ENCODE data around the gene ARHGEF10L.

DNA sequence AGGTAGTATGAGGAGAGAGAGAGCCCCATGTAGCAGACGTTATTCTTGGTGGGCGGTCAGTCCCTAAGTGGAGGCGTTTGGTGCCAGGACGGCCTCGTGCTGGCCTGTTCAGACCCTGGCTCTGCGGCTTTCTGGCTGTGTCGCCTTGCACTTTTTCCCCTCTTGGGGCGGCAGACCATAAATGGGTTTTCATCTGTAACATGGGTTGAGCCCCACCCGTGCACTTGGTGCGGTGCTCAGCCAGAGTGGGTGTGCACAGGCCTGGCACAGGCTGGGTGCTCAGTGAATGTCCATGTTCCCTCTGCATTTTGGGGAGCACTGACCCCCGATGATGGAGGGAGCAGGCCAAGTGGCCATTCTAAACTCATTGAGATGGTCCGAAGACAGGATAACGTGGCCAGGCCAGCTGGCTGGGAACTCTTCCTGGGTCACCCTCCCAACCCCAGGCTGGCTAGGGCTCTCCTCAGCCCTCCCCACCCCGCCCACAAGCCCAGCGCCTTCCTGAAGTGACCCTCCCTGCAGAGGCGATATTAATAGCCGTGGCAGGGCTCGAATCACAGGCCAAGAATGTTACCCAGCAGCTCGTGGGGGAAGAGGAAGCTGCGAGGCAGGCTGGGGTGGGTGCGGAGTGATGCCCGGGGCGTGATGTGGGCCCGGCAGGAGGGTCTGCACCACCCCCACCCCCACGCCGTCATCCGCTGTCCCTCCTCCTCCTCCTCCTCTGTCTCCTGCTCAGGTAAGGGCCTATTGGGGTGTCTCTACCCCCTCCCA lies 78.5 kb downstream of the ARHGEF10L start:
- TF ChIP-seq, protein P1, sequence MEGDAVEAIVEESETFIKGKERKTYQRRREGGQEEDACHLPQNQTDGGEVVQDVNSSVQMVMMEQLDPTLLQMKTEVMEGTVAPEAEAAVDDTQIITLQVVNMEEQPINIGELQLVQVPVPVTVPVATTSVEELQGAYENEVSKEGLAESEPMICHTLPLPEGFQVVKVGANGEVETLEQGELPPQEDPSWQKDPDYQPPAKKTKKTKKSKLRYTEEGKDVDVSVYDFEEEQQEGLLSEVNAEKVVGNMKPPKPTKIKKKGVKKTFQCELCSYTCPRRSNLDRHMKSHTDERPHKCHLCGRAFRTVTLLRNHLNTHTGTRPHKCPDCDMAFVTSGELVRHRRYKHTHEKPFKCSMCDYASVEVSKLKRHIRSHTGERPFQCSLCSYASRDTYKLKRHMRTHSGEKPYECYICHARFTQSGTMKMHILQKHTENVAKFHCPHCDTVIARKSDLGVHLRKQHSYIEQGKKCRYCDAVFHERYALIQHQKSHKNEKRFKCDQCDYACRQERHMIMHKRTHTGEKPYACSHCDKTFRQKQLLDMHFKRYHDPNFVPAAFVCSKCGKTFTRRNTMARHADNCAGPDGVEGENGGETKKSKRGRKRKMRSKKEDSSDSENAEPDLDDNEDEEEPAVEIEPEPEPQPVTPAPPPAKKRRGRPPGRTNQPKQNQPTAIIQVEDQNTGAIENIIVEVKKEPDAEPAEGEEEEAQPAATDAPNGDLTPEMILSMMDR (IDR thresholded peaks at IDR 0.05), result no peak
- peak in 1 of 3 donors; percentile 32 for TF ChIP-seq POLR2A (IDR thresholded peaks at IDR 0.05)
